NCI-H524 treated with DMSO at 0.1 percent for 48 hours (cell line): Measurements from ENCODE around the gene DGCR6.
"Not testable (repeated sequence)": the region's sequence is repeated elsewhere in the genome, so short reads cannot be mapped to it uniquely, and the experiment has no call there.

Experiments used
- DNase-seq: peaks from one replicate; lab custom pipeline; 2025; lab: John Stamatoyannopoulos, UW

The DGCR6 gene

GRCh38 chr22:18905540-18906409, at the start of gene DGCR6:
DGCR6 (plus strand) TSS chr22:18906320; CDS start chr22:18906375, 55 bp downstream.
- DNase-seq, result no peak

DNA sequence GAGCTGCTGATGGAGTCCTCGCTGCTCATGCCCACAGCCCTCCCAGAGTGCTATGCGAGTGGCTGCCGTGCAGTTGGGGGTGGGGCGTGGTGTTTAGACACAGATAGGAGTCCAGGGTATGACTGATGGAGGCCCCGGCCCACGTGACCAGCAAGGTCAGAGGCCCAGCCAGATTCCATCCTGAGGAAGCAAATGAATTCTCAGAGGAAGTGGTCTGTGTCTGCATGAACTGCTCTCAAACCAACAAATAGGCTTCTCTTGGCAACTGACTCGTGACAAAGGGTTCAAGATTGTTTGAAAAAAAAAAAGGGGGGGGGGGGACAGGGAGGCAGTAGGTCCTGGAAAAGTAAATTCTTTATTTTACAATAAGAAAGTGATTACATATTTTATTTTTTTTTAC, 46.8 kb upstream of the DGCR6 start:
- not testable (repeated sequence) for DNase-seq

- DNase-seq, result not testable (repeated sequence)
Observed at GRCh38 chr22:18881260-18881659, 24.9 kb upstream of the DGCR6 start.

- DNase-seq, result not testable (repeated sequence)
Observed at GRCh38 chr22:18884465-18884864, 21.7 kb upstream of the DGCR6 start.

GRCh38 chr22:18888115-18888514, 18.0 kb upstream of the DGCR6 start:
- DNase-seq, result no peak

DNA sequence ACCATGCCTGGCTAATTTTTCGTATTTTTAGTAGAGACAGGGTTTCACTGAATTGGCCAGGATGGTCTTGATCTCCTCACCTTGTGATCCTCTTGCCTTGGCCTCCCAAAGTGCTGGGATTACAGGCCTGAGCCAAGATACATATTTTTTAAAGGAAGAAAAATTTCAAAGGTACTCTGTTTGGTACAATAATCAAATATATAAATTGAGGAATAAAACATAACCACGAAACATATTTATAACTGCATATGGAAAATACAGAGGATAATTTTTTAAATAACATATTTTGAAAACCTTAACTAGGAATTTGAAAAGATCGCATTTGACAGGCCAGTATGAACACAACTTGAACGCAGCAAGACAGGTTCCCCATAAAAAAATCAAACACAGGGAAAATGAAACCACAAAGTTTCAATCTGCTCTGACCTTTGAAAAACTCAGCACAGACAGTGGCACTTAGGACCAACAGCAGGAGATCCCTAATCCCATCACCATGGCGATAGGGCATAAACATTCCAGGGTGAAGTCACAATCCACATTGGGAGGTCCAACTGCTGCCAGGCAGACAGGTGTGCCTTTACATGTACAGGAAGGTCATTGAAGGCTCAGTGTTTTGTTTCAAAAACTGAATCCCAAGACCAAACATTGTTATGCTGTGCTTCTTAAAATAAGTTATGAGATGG, 15.5 kb upstream of the DGCR6 start:
- DNase-seq, result not testable (repeated sequence)

- DNase-seq, result not testable (repeated sequence)
Observed at GRCh38 chr22:18893775-18894174, 12.3 kb upstream of the DGCR6 start.

GRCh38 chr22:18896037-18896657, 10.0 kb upstream of the DGCR6 start:
- DNase-seq, result not testable (repeated sequence)

DNA sequence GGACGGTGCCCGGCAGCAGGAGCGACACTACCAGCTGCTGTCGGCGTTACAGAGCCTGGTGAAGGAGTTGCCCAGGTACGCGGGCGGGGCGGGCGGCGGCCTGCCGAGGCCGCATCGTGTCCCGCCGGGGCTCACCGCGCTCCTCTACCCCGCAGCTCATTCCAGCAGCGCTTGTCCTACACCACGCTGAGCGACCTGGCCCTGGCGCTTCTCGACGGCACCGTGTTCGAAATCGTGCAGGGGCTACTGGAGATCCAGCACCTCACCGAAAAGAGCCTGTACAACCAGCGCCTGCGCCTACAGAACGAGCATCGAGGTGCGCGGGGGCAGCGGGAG, 258 bp downstream of the DGCR6 start:
- DNase-seq, result not testable (repeated sequence)

DNA sequence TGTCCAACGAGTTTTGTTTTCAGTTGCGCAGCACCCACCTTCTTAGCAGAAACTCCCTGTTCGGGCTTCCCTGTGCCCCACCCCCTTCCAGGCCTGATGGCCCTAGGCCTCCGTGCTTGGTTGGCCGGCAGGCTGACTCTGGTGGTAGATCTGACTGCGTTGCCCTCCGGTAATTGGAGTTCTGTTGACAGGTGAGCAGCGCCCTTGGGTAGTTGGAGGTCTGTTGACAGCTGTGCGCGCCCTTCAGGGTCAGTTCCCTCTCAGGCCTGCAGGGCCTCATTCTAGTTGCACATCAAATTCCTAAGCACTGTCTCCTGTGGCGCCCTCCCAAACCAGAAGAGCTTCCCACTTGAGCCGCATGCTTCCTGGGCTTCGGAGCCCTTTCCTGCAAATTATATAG, 776 bp downstream of the DGCR6 start:
- DNase-seq, result no peak

GRCh38 chr22:18909556-18909955, 3.4 kb downstream of the DGCR6 start:
- no peak for DNase-seq

DNA sequence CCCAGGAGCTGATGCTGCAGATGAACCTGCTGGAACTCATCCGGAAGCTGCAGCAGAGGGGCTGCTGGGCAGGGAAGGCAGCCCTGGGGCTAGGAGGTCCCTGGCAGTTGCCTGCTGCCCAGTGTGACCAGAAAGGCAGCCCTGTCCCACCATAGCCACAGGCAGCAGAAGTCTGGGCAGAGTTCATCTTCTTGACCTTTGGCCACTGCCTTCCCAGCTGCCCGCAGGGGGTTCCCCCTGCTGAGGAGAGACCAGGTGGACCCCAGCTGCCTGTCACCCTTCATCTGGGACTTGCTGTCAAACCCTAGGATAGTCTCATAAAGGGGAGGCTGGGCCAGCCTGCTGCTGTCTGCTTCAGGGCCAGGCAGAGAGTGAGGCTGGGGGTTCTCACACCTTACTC, 5.4 kb downstream of the DGCR6 start:
- DNase-seq, result not testable (repeated sequence)

GRCh38 chr22:18912264-18912946, 6.3 kb downstream of the DGCR6 start:
- not testable (repeated sequence) for DNase-seq

DNA sequence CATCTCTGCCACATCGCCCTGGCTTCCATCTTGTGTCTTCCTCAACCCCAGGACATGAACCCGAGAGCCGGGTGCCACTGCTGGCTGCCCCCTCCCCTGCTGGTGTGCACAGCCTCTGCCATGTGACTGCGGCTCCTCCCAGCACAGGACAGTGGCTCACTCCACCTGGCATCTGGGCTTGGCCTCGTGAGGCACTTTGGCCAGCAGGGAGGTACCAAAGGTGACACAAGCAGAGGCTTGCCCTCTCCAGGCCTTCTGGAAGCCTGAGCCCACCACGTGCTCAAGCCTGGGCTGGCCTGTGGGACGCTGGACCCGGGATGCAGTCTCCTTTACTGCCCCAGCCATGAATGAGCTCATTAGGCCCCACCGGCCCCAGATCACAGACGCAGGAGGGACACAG, 8.4 kb downstream of the DGCR6 start:
- DNase-seq, result not testable (repeated sequence)

DNA sequence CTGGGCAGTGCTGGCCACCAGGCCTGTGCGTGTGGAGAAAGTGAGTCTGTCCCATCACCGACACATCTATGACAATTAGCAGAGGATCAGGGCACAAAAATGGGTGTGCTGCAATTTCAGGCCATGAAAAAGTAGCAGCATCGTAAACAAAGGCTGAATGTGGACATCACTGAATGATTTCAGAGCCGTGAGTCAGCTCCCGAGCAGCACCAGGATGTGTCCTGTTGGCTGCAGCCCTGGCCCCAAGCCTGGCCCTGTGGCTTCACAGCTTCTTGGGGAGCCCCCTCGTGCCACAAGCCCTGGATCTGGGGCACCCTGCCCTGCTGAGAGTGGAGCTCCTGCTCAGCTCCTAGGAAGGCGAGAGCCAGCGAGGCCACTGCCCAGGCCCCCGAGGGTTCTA, 9.4 kb downstream of the DGCR6 start:
- not testable (repeated sequence) for DNase-seq

DNA sequence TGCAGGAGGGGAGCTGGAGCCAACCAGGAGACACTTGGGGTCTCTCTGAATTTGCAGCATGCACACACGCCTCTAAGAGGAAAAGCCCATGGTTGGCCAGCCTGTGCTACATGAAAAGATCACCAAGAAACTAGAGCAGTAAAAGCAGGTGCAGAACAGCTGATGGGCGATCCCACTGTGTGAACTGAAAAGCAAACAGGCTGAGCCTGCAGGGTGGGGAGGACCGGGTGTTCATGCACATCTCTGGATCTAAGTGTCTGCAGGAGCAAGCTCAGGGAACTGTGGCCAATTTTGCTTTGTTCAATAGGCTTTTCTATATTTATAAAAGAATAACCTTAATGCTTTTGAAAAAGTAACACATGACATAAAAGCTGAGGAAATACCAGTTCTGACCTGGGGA, 11.7 kb downstream of the DGCR6 start:
- DNase-seq, result not testable (repeated sequence)

- DNase-seq, result not testable (repeated sequence)
Observed at GRCh38 chr22:18920257-18920902, 14.3 kb downstream of the DGCR6 start.

DNA sequence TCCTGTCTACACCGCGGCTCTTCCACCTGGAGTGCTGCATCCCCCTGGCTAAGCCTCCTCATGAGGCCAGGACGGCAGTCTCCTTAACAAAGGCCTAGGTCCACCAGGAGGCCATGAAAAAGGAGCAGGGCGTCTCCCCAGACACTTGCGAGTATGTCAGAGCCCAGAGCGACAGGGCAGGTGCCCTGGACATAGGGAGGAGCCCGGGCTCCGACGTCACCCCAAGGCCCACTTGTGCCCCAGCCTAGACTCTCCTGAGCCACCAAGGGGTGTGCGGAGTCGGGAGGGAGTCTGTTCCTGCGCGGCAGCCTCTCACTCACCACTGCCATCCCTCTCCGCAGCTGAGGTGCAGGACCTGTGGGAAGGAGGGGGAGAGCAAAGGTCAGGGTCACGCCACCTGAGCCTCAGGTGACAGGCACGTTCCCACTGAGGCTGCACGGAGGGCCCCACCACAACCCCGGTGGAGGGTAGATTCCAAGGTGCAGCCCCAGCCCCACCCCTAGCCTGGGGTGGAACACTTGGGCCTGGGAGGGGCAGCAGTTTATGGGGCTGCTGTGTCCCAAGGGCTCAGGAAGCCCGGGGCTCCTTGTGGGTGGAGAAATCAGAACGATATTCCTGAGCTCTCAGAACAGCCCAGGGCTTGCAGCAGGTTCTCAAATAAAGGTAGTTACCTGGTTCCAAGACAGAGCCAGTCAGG, 19.4 kb downstream of the DGCR6 start:
- no peak for DNase-seq

DNA sequence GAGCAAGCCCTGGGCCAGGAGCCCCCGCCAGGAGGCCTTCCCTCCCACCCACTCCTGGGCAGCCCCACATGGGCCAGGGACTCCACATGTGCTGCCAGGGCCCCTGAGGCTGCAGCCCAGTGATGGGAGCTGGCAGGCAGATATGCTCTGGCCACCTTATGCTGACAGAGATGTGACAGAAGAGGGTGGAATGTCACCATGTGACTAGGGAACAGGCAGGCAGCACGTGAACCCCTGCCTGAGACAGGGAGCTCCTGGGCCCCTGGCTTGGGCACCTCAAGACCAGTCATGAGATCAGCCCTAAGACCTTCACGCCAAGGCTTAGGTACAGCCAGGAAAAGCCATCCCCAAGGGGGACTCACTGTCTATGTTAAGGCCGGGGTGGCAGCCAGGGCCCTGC, 20.9 kb downstream of the DGCR6 start:
- DNase-seq, result no peak

DNA sequence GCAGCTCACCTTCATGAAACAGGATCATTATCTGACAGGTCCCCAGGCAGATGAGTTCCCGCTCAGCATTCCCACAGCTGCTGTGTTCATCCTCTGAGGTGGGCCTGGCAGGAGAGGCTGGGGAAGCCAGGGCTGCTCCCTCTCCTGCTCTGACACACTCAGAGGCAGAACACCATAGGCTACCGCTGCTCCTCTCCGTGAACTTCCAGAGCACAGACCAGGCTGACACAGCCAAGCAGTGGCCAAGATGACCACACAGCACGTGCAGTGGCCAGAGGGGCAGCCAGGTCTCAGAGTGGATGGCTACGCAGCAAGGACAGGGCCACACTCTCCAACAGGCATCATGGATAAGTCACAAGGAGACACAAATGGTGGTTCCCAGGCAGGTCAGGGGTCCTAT, 21.5 kb downstream of the DGCR6 start:
- no peak for DNase-seq

DNA sequence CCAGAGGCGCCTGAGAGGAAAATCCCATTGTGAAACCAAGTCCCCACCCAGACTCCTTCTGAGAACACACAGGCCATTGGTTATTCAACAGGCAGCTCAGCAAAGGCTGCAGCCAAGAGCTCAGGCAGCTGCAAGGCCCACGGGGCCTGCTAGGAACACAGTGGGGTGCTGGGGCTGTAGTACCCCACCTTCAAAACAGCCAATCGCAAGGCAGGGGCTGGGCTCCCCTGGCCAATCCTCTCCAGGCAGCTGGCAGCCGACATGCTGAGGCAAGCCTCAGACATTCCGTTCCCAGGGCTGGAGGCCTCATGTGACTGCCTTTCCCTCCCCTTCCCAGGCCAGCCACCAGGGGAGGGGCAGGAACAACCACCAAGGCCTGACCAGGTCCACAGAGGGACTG, 23.3 kb downstream of the DGCR6 start:
- DNase-seq, result no peak
